ENCODE results near the gene GAD2.
"Not testable (repeated sequence)": the region's sequence is repeated elsewhere in the genome, so short reads cannot be mapped to it uniquely, and the experiment has no call there.

GAD2 gene

DNA sequence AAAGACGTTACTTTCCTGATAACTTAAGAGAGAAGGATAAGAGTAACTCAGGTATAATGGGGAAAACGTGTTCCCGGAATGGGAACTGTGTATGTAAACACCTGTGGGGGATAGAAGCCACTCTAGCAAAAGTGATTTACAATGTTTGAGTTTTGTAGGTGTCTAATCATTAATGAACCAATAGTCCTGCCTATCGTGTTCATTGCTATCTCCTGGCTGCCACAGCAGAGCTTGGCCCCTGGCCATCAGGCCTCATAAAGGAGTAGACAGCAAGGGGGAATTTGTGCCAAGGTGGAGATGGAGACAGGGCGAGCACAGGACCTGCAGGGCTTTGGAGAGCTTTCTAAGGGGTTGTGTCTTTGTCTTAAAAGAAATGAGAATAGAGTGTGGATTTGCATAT is 102.1 kb downstream of the GAD2 start:
- DNase-seq (ENCODE audit: low spot score), result no peak

- no peak for DNase-seq (ENCODE audit: low spot score)
Observed at GRCh38 chr10:26323219-26323618, 106.6 kb downstream of the GAD2 start.

GRCh38 chr10:26326851-26327250 is 110.3 kb downstream of the GAD2 start:
- no peak for DNase-seq (ENCODE audit: low spot score)

DNA sequence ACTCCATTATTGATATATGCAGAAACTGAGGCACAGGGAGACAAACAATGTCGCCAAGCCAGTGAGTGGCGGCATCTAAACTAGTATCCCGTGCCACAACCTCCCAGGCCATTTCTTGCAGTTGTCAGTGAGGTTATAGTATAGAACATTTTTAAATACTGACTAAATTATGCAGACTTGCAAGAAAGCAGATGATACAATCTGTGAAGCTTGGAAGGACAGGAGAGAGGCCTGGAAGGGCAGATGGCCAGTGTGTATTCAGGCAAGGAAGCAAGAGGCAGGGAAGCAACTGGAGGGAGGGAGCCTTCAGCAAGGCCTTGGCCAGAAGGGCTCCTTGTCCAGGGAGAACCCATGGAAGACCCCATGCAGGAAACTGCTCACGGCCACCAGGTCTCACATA is 111.2 kb downstream of the GAD2 start:
- DNase-seq (ENCODE audit: low spot score), result no peak

DNA sequence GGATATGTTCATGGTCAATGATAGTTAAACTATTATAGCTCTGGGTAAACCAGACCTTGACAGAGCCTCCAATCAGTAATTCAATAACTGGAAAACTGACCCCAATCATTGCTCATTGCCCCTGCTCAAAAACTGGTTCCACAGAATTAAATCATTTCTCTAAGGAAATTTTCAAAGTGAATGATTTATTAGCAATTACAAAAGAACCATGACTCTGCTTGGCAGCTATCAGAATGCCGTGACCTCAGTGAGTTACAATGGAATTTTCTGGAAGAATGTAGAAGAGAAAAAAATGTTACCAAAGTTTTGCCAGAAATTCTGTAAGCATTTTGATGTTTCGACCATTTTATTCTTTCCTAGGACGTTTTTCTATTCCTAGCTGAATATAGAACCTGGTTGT is 114.8 kb downstream of the GAD2 start:
- no peak for DNase-seq (ENCODE audit: low spot score)

GRCh38 chr10:26334232-26334931 is 117.8 kb downstream of the GAD2 start:
- no peak for DNase-seq (ENCODE audit: low spot score)

DNA sequence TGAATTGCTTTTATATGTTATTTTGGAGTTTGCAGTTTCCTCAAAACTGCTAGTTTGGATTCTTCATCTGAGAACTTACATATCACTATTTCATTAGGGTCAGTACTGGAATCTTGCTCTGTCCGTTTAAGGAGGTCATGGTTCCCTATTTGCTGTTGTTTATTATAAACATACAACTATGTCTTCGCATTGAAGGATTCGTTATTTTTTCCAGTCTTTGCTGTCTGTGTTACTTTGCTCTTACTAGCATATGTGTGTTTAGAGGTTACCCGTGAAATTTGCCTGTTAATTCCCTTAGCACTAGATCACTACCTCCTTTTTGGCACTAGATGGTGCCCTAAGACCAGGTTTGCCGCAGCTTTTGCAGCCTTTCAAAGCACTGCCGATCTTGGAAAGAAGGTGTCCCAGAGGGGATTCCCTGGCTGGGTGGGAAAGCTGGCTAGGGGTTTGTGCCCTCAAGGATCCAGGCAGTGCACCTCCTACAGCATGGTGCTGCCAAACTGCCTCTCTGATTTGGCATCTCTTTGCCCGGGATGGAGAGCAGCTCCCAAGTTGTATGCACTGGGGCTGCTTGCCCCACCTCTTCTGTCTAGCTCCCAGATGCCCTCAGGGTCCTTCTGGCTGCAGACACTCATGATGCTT is 118.5 kb downstream of the GAD2 start:
- DNase-seq (ENCODE audit: low spot score), result peak; percentile 51

- no peak for DNase-seq (ENCODE audit: low spot score)
Observed at GRCh38 chr10:26335574-26336093, 119.1 kb downstream of the GAD2 start.

- DNase-seq (ENCODE audit: low spot score), result no peak
Observed at GRCh38 chr10:26336979-26337378, 120.4 kb downstream of the GAD2 start.

DNA sequence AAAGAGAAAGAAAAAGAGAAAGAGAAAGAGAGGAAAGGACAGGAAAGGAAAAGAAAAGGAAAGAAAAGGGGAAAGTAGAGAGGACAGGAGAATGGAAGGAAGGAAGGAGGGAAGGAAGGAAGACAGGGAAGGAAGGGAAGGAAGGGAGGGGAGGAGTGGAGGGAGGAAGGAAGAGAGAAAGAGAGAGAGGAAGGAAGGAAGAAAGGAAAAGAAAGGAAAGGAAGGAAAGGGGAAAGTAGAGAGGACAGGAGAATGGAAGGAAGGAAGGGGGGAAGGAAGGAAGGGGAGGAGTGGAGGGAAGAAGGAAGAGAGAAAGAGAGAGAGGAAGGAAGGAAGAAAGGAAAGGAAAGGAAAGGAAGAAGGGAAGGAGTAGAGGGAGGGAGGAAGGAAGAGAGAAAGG is 125.1 kb downstream of the GAD2 start:
- DNase-seq (ENCODE audit: low spot score), result no peak

DNA sequence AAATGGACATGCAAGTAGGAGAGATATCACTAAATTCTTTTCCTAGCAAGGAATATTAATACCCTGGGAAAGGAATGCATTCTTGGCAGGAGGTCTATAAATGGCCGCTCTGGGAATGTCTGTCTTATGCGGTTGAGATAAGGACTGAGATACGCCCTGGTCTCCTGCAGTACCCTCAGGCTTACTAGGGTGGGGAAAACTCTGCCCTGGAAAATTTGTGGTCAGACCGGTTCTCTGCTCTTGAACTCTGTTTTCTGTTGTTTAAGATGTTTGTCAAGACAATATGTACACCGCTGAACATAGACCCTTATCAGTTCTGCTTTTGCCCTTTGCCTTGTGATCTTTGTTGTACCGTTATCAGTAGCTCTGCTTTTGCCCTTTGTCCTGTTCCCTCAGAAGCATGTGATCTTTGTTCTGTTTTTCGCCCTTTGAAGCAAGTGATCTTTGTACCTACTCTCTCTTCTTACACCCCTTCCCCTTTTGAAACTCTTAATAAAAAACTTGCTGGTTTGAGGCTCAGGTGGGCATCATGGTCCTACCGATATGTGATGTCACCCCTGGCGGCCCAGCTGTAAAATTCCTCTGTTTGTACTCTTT is 132.3 kb downstream of the GAD2 start:
- DNase-seq (ENCODE audit: low spot score), result not testable (repeated sequence)
